ENCODE data around the gene PPP1R14D. TPM values are rescaled to one million over a fixed set of nuclear protein-coding genes. Genes with fewer than 3 reads are reported as not detected.

The PPP1R14D gene
- total and polyA plus RNA-seq, 2 donors (not counting 3 experiments of a cell fraction or from before 2014, with no cell fraction given): not detected

GRCh38 chr15:40841741-40842140 is 13.2 kb upstream of the PPP1R14D start:
- no peak for FAIRE-seq
- BruUV-seq (replicated peaks): no TSS peak

More at GRCh38 chr15:40841741-40842140, 13.2 kb upstream of the PPP1R14D start:
- H3K27me3 ChIP-seq (ENCODE audit: control insufficient read depth in 2 of 2, insufficient read depth in 2 of 2, low read length in 2 of 2): peaks cover 11% of the 10 kb centered on the region in 2 experiments
- H3K4me1 ChIP-seq (ENCODE audit: control insufficient read depth, extremely low read depth, insufficient read depth, low read length): peaks cover 5% of the 10 kb centered on the region
- ChIA-PET CTCF (interaction anchor here (1.2 to 8.3 kb wide), 2 partner anchors 16 to 51 kb away, joined by 3 to 71 read pairs; no protein-coding TSS in a partner anchor), POLR2A (no interaction called here)
- no peak for DNase-seq (ENCODE audit: low read depth, low spot score)
- TF ChIP-seq FOS (IDR thresholded peaks at IDR 0.05; ENCODE audit: borderline replicate concordance, insufficient read depth, low read length): no peak
- TF ChIP-seq EZH2 (IDR thresholded peaks at IDR 0.05; ENCODE audit: borderline replicate concordance, low read depth, low read length, severe bottlenecking): no peak
- TF ChIP-seq MYC (IDR thresholded peaks at IDR 0.05; ENCODE audit: low read depth, low read length): no peak
- no peak for TF ChIP-seq CTCF (IDR thresholded peaks at IDR 0.05; ENCODE audit: extremely low read depth in 1 of 2, insufficient read depth in 1 of 2, low read depth in 1 of 2, low read length in 2 of 2)
- TF ChIP-seq GATA2 (IDR thresholded peaks at IDR 0.05; ENCODE audit: insufficient read depth, insufficient read length, low read depth, low read length): no peak
- TF ChIP-seq POLR2AphosphoS5 (IDR thresholded peaks at IDR 0.05; ENCODE audit: insufficient read depth, low read depth, low read length): no peak
- TF ChIP-seq POLR2A (IDR thresholded peaks at IDR 0.05; ENCODE audit: low read depth, low read length): no peak
- no peak for TF ChIP-seq JUN (IDR thresholded peaks at IDR 0.05; ENCODE audit: borderline replicate concordance, insufficient read depth, insufficient read length, low read depth)
- TF ChIP-seq MAX (IDR thresholded peaks at IDR 0.05; ENCODE audit: insufficient read depth, insufficient read length): no peak
- H3K4me3 ChIP-seq (replicated peaks in 1 of 3; ENCODE audit: insufficient read depth in 1 of 3, low read depth in 1 of 3, low read length in 3 of 3): no peak overlapping the region
- no peaks in the 10 kb centered on the region for H3K9me3 ChIP-seq (replicated peaks; ENCODE audit: control insufficient read depth, insufficient read depth, low read length)
- H3K9me1 ChIP-seq (replicated peaks; ENCODE audit: control insufficient read depth, extremely low read depth, insufficient read depth, low read length): no peaks in the 10 kb centered on the region
- intact Hi-C loops (cut with micrococcal nuclease): no loop called here
- H4K20me1 ChIP-seq (replicated peaks; ENCODE audit: control insufficient read depth, extremely low read depth, insufficient read depth, low read length): no peaks in the 10 kb centered on the region
- no peak overlapping the region for H3K9ac ChIP-seq (replicated peaks; ENCODE audit: extremely low read depth, insufficient read depth, low read length)
- no peak overlapping the region for H3K4me2 ChIP-seq (ENCODE audit: insufficient read depth, low read length)
- no peak overlapping the region for H2AFZ ChIP-seq (ENCODE audit: low read depth, low read length)
- H3K79me2 ChIP-seq (ENCODE audit: control insufficient read depth, insufficient read depth, low read length): no peaks in the 10 kb centered on the region
- dilution Hi-C loops (cut with MboI; ENCODE audit: extremely low pct_ligation_motif_present, low sequenced_read_pairs): no loop called here
- H3K27ac ChIP-seq (ENCODE audit: insufficient read depth, low read depth, low read length): no peak overlapping the region
- no peaks in the 10 kb centered on the region for H3K36me3 ChIP-seq (ENCODE audit: control insufficient read depth in 2 of 2, extremely low read depth in 1 of 2, insufficient read depth in 2 of 2, low read length in 2 of 2)

All from endothelial cell of umbilical vein (primary cell).